GM12873 (cell line): ENCODE measurements around the gene LRIT1.

Experiments used
- TF ChIP-seq, protein P1 (sequence below): IDR thresholded peaks from 2 replicates; pipeline ENCODE4 v1.5.1; 2012; ENCODE audit warnings: low read depth, mild to moderate bottlenecking, moderate library complexity, low read length, control low read depth; ENCODE audit not compliant: insufficient read depth; ENCODE audit errors: missing control alignments

LRIT1 gene

DNA sequence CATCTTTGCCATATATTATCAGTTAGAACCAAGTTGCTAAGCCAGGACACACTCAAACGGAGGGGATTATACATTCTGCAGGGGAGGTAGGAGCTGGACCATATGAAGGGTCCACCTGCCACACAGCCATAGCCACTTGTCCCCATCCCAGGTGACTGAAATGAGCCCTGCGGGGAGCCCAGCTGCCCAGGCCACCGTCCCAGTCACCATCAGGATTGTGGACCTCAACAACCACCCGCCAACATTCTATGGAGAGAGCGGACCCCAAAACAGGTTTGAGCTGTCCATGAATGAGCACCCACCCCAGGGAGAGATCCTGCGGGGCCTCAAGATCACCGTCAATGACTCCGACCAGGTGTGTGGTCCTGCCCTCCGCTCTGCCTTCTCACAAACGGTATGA lies 33.3 kb downstream of the LRIT1 start:
- TF ChIP-seq, protein P1, sequence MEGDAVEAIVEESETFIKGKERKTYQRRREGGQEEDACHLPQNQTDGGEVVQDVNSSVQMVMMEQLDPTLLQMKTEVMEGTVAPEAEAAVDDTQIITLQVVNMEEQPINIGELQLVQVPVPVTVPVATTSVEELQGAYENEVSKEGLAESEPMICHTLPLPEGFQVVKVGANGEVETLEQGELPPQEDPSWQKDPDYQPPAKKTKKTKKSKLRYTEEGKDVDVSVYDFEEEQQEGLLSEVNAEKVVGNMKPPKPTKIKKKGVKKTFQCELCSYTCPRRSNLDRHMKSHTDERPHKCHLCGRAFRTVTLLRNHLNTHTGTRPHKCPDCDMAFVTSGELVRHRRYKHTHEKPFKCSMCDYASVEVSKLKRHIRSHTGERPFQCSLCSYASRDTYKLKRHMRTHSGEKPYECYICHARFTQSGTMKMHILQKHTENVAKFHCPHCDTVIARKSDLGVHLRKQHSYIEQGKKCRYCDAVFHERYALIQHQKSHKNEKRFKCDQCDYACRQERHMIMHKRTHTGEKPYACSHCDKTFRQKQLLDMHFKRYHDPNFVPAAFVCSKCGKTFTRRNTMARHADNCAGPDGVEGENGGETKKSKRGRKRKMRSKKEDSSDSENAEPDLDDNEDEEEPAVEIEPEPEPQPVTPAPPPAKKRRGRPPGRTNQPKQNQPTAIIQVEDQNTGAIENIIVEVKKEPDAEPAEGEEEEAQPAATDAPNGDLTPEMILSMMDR: no peak

DNA sequence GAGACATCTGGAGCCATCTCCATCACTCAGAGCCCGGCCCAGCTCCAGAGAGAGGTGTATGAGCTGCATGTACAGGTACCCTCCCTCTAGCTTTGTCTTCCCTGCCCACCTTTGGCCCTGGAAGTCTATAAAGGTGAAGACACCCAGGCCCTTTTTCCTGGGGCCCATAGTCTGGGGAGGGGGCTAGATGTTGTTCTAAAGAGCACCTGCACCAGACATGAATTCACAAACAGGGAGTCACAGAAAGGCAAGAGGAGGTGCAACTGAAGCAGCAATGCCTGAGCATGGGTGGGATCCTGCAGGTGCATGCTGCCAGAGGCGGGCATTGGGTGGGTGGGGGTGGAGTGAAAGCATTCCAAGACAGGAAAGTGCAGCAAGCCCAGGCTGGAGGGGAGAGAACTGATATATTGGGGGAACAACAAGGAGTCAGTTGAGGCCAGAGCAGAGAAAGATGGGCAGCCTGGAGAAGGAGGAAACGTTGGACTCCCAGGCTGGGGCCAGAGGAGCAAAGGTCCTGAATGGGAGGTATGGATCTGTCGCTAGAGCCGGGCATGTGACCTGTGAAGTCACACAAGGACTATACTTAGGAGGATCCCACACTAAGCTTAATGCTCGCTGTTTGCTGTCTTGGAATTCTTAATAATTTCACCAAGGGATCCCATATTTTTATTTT lies 35.4 kb downstream of the LRIT1 start:
- TF ChIP-seq, protein P1: no peak

DNA sequence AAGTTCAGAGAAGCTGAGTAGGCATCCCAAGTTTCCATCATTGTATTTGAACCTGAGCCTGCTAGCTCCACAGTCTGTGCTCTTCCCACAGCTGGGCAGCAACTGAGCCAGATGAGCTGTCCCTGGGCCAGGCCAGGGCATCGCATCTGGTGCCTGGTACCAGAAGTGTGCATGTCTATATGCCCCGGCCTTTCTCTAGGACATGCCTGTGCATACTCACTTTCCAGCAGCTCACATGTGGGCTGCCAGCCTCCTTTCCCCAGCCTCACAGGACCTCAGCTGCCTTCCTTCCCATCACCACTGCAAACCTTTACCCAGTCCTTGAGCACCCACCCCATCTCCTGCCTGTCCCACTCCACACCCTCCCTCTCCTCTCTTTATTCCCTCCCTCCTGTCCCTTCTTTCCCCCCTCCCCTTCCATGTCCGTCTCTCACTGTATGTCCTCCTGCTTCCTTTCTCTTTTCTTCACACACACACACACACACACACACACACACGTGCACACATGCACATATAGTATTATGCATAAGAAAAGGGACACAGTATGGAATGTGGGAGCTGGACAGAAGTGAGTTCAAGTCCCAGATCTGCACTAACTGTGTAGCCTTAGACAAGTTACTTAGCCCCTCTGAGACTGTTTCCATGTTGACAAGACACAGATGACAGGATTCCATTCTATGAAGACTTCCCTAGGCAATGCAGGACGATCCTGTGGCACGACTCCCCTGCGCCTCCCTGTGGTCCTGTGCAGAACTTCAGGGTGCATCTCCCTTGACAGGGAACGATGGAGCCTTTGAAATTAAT lies 36.1 kb downstream of the LRIT1 start:
- TF ChIP-seq, protein P1: peak; percentile 99

DNA sequence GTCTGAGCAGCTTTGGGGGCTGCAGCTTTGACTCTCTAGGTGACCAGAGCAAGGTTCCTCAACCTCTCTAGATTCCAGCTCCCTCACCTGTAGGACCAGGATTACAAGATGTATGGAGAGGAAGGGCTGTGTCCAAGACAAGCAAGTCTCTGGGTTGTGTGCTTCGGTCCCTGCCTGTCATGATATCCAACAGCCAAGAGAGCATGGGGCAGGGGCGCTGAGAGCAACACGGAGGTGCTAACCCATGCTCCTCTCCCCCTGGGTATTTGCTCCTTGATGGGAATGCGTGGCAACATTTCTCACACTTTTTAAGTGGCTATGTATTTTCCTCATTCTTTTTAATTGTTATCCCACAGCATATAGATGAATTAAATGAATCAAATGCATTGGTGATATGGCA lies 36.7 kb downstream of the LRIT1 start:
- TF ChIP-seq, protein P1: no peak

DNA sequence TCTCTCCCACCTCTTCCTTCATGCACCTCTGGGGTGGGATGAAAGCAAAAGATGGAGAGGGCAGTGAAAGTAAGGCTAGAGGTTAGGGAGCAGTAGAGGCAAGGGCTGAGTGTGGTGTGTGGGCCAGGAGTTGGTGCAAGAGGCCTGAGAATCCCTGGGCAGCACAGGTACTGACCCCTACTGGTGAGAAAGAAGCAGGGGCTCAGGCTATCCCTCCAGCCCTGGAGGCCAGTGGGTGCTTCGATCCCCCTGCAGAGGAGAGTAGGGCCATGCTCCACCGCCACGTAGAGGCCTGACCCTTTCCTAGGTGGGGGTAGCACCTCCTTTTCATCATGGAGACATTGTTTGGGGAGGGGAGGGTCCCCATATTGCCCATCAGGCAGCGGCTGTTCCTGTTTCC lies 37.2 kb downstream of the LRIT1 start:
- TF ChIP-seq, protein P1: peak; percentile 82

DNA sequence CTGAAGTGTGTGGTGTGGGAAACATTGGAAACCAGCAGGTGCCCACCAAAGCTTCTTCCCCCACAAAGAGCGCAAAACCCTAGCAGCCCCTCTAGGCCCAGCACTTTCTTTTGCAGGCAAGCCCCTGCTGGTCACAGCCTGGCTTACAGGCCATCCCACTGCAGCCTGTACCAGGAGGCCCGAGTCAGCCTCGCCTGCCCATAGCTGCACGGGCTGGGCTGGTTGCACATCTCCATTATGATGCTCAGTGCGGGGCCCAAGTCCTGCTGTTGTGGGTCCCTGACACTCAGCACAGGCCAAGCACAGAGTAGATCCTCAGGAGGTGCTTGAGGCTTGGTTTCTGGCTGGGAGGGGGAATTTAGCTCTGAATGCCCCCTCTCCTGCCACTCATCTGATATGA lies 39.0 kb downstream of the LRIT1 start:
- TF ChIP-seq, protein P1: no peak

DNA sequence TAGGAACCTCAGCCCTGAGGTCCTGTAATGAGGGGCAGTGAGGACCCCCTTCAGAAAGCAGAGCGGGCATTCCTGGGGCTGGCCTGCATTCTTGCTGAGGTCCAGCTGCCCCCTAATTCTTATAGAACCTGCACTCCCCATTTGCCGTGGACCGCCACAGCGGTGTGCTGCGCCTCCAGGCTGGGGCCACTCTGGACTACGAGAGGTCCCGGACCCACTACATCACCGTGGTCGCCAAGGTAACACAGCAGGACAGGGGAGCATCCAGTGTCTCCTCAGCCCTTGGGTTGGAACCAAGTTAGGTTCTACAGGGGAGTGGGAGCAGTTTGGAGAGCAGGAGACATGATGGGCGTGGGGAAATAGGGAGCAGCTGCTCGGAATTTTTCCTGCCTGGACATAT lies 39.7 kb downstream of the LRIT1 start:
- TF ChIP-seq, protein P1: no peak
